ENCODE data around the gene AIRE.
A peak's percentile ranks its signal among the peaks of the same experiment; 100 is the strongest.
"Not testable (repeated sequence)": the region's sequence is repeated elsewhere in the genome, so short reads cannot be mapped to it uniquely, and the experiment has no call there.

AIRE gene

GRCh38 chr21:44267655-44268142 is 18.0 kb upstream of the AIRE start:
- no peak for DNase-seq

- DNase-seq, result no peak
Observed at GRCh38 chr21:44269090-44269489, 16.6 kb upstream of the AIRE start.

GRCh38 chr21:44271558-44272283 is 14.0 kb upstream of the AIRE start:
- no peak for DNase-seq

- no peak for DNase-seq
Observed at GRCh38 chr21:44272284-44272858, 13.3 kb upstream of the AIRE start.

- DNase-seq, result no peak
Observed at GRCh38 chr21:44273046-44273445, 12.6 kb upstream of the AIRE start.

- DNase-seq, result peak; percentile 51
Observed at GRCh38 chr21:44275041-44275440, 10.6 kb upstream of the AIRE start.

GRCh38 chr21:44279354-44280260 is 6.1 kb upstream of the AIRE start:
- peak; percentile 97 for DNase-seq

- DNase-seq, result no peak
Observed at GRCh38 chr21:44281801-44282200, 3.9 kb upstream of the AIRE start.

GRCh38 chr21:44282370-44282769 is 3.3 kb upstream of the AIRE start:
- DNase-seq, result no peak

GRCh38 chr21:44283211-44283785 is 2.4 kb upstream of the AIRE start:
- DNase-seq, result not testable (repeated sequence)

GRCh38 chr21:44283948-44284347 is 1.7 kb upstream of the AIRE start:
- no peak for DNase-seq

GRCh38 chr21:44286086-44286715 is 525 bp downstream of the AIRE start:
- no peak for DNase-seq

- DNase-seq, result no peak
Observed at GRCh38 chr21:44286716-44287632, 1.3 kb downstream of the AIRE start.

GRCh38 chr21:44288251-44289110 is 2.8 kb downstream of the AIRE start:
- DNase-seq, result no peak

GRCh38 chr21:44289381-44290010 is 3.8 kb downstream of the AIRE start:
- DNase-seq, result no peak

GRCh38 chr21:44290327-44291077 is 4.8 kb downstream of the AIRE start:
- DNase-seq, result peak; percentile 46

- DNase-seq, result no peak
Observed at GRCh38 chr21:44291078-44291935, 5.6 kb downstream of the AIRE start.
